Midbrain (tissue), 1 donor: ENCODE data around the gene NKIRAS2.

Source experiments
- DNase-seq: peaks from one replicate; lab custom pipeline; 2025; lab: John Stamatoyannopoulos, UW

The NKIRAS2 gene

GRCh38 chr17:42019509-42020404 is at the start of gene NKIRAS2:
TSS of gene NKIRAS2 (plus strand) at chr17:42020090. CDS start at chr17:42021578, 1,488 bp downstream.
- DNase-seq = peak; percentile 92

- DNase-seq = no peak
Observed at GRCh38 chr17:41970901-41971331, 49.0 kb upstream of the NKIRAS2 start.

GRCh38 chr17:41971721-41972523 is 48.0 kb upstream of the NKIRAS2 start:
- DNase-seq = no peak

GRCh38 chr17:41972571-41973407 is 47.1 kb upstream of the NKIRAS2 start:
- no peak for DNase-seq

GRCh38 chr17:41973408-41973811 is 46.5 kb upstream of the NKIRAS2 start:
- DNase-seq = no peak

- no peak for DNase-seq
Observed at GRCh38 chr17:41974031-41974430, 45.9 kb upstream of the NKIRAS2 start.

GRCh38 chr17:41974658-41975057 is 45.2 kb upstream of the NKIRAS2 start:
- DNase-seq = no peak

GRCh38 chr17:41975099-41976083 is 44.5 kb upstream of the NKIRAS2 start:
- peak; percentile 83 for DNase-seq

- DNase-seq = peak; percentile 41
Observed at GRCh38 chr17:41976142-41976768, 43.6 kb upstream of the NKIRAS2 start.

GRCh38 chr17:41977991-41978390 is 41.9 kb upstream of the NKIRAS2 start:
- no peak for DNase-seq

- no peak for DNase-seq
Observed at GRCh38 chr17:41982026-41982760, 37.7 kb upstream of the NKIRAS2 start.

GRCh38 chr17:41984454-41984853 is 35.4 kb upstream of the NKIRAS2 start:
- DNase-seq = no peak

- no peak for DNase-seq
Observed at GRCh38 chr17:41985919-41986318, 34.0 kb upstream of the NKIRAS2 start.

GRCh38 chr17:41986634-41987033 is 33.3 kb upstream of the NKIRAS2 start:
- DNase-seq = no peak

GRCh38 chr17:41987642-41988041 is 32.2 kb upstream of the NKIRAS2 start:
- DNase-seq = no peak

GRCh38 chr17:41988418-41988817 is 31.5 kb upstream of the NKIRAS2 start:
- no peak for DNase-seq

- no peak for DNase-seq
Observed at GRCh38 chr17:41989702-41990419, 30.0 kb upstream of the NKIRAS2 start.

GRCh38 chr17:41992576-41992975 is 27.3 kb upstream of the NKIRAS2 start:
- peak; percentile 84 for DNase-seq

GRCh38 chr17:41996855-41997164 is 23.1 kb upstream of the NKIRAS2 start:
- no peak for DNase-seq
